Fibroblast of lung (primary cell): Measurements from ENCODE around the gene TRIM43B. TPM values are rescaled to one million over a fixed set of nuclear protein-coding genes. Genes with fewer than 3 reads are reported as not detected.
"Not testable (repeated sequence)": the region's sequence is repeated elsewhere in the genome, so short reads cannot be mapped to it uniquely, and the experiment has no call there.

Experiments
- DNase-seq, 2 donors: peaks; one replicate each; pipeline versions ENCODE4 v3.0.0 to v3.0.0-alpha.2; 2010; ENCODE audit warnings: low read depth in 2 of 2
- H2AFZ ChIP-seq: 2 replicates; pipeline ENCODE4 v1.5.1; 2012; ENCODE audit warnings: low read length, control low read depth, inconsistent platforms
- H3K27ac ChIP-seq: 2 replicates; pipeline ENCODE4 v1.5.1; 2011; ENCODE audit warnings: low read length, control low read depth; ENCODE audit not compliant: insufficient read depth
- H3K27me3 ChIP-seq: 2 replicates; pipeline ENCODE4 v1.5.1; 2011; ENCODE audit warnings: mild to moderate bottlenecking, low read length; ENCODE audit not compliant: control insufficient read depth, insufficient read depth
- H3K36me3 ChIP-seq: 2 replicates; pipeline ENCODE4 v1.5.1; 2011; ENCODE audit warnings: low read length; ENCODE audit not compliant: control insufficient read depth, insufficient read depth
- H3K4me1 ChIP-seq: 2 replicates; pipeline ENCODE4 v1.5.1; 2011; ENCODE audit warnings: low read length; ENCODE audit not compliant: control insufficient read depth, insufficient read depth; ENCODE audit errors: extremely low read depth
- H3K4me2 ChIP-seq: 2 replicates; pipeline ENCODE4 v1.5.1; 2011; ENCODE audit warnings: low read length, control low read depth; ENCODE audit not compliant: insufficient read depth; ENCODE audit errors: extremely low read depth
- H3K4me3 ChIP-seq, 4 experiments: fragments of 200-600 bp in 1 of 4; sonication (generic) in 1 of 4; replicated peaks in 1 of 4; 2 replicates each; pipeline ENCODE4 v1.5.1; 2011 to 2016; ENCODE audit warnings: low read length in 4 of 4, low read depth in 3 of 4, mild to moderate bottlenecking in 3 of 4, control low read depth in 2 of 4, inconsistent platforms in 1 of 4, mixed read lengths in 1 of 4; ENCODE audit not compliant: insufficient read depth in 1 of 4; ENCODE audit errors: control extremely low read depth in 1 of 4
- H3K79me2 ChIP-seq: 2 replicates; pipeline ENCODE4 v1.5.1; 2012; ENCODE audit warnings: mild to moderate bottlenecking, low read length, inconsistent platforms; ENCODE audit not compliant: control insufficient read depth, insufficient read depth
- H3K9ac ChIP-seq: 2 replicates; pipeline ENCODE4 v1.5.1; 2011; ENCODE audit warnings: mild to moderate bottlenecking, low read length, control low read depth; ENCODE audit not compliant: insufficient read depth
- H3K9me3 ChIP-seq: 2 replicates; pipeline ENCODE4 v1.5.1; 2012; ENCODE audit warnings: low read depth, low read length; ENCODE audit not compliant: control insufficient read depth, insufficient read depth
- H4K20me1 ChIP-seq: 2 replicates; pipeline ENCODE4 v1.5.1; 2011; ENCODE audit warnings: low read length; ENCODE audit not compliant: control insufficient read depth, insufficient read depth; ENCODE audit errors: extremely low read depth
- EZH2 ChIP-seq: IDR thresholded peaks from 2 replicates; pipeline ENCODE4 v1.5.1; 2012; ENCODE audit warnings: low read length, control low read depth, mild to moderate bottlenecking; ENCODE audit errors: missing control alignments
- polyA plus RNA-seq, 2 donors: library from polyadenylated mRNA; depleted of rRNA in 1 of 2; stranded (reverse) in 1 of 2; unstranded in 1 of 2; fragments of >200 nt; gene quantifications; 2 replicates each; pipeline ENCODE4 v1.2.1, GENCODE V29; 2011 to 2012; ENCODE audit warnings: missing spikeins in 1 of 2
- total RNA-seq: library from RNA; depleted of rRNA; stranded (reverse); fragments of >200 nt; gene quantifications from 2 replicates; pipeline ENCODE4 v1.2.1, GENCODE V29; 2014
- TF ChIP-seq, protein P1 (sequence below), 2 donors: IDR thresholded peaks in 1 of 2; conservative IDR thresholded peaks in 1 of 2; 1 replicate in 1 of 2; 2 replicates in 1 of 2; pipeline ENCODE4 v1.5.1; 2011 to 2012; ENCODE audit warnings: low read length in 2 of 2, control low read depth in 1 of 2, inconsistent platforms in 1 of 2, low read depth in 1 of 2, mild to moderate bottlenecking in 1 of 2

TRIM43B gene
- total and polyA plus RNA-seq, 2 donors (not counting 1 experiment from before 2014, with no cell fraction given), result not detected

DNA sequence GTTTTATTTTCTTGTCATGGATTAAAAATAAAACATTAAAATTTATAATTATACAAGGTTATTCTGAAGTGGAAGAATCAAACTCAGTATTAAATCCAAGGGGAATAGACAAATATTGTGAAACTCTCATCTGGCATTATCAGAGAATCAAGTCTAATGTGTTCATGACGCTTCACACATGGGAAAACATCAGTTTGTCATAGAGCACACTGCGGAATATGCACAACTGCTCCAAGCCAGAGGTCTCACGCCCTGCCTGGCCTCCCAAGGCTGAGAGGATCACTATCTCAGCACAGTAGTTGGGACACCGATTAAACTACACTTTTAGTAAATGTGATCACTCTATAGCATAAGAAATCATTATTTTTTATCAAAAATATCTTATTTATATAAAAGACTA is 20.7 kb upstream of the TRIM43B start:
- Histone ChIP-seq H3K9ac (no peak overlapping the region), H2AFZ (no peak overlapping the region), H3K9me3 (no peaks in the 10 kb centered on the region), H3K36me3 (no peaks in the 10 kb centered on the region), H3K79me2 (no peaks in the 10 kb centered on the region), H3K4me1 (no peaks in the 10 kb centered on the region), H4K20me1 (no peaks in the 10 kb centered on the region), H3K4me2 (no peak overlapping the region), H3K4me3 (no peak overlapping the region), H3K27ac (no peak overlapping the region), H3K27me3 (no peaks in the 10 kb centered on the region)
- TF ChIP-seq EZH2, result no peak
- TF ChIP-seq, protein P1, sequence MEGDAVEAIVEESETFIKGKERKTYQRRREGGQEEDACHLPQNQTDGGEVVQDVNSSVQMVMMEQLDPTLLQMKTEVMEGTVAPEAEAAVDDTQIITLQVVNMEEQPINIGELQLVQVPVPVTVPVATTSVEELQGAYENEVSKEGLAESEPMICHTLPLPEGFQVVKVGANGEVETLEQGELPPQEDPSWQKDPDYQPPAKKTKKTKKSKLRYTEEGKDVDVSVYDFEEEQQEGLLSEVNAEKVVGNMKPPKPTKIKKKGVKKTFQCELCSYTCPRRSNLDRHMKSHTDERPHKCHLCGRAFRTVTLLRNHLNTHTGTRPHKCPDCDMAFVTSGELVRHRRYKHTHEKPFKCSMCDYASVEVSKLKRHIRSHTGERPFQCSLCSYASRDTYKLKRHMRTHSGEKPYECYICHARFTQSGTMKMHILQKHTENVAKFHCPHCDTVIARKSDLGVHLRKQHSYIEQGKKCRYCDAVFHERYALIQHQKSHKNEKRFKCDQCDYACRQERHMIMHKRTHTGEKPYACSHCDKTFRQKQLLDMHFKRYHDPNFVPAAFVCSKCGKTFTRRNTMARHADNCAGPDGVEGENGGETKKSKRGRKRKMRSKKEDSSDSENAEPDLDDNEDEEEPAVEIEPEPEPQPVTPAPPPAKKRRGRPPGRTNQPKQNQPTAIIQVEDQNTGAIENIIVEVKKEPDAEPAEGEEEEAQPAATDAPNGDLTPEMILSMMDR (conservative IDR thresholded peaks at IDR 0.05 in 1 of 2, IDR thresholded peaks at IDR 0.05 in 1 of 2; ENCODE audit: low read depth in 1 of 2, low read length in 2 of 2), result no peak
- DNase-seq, result no peak

DNA sequence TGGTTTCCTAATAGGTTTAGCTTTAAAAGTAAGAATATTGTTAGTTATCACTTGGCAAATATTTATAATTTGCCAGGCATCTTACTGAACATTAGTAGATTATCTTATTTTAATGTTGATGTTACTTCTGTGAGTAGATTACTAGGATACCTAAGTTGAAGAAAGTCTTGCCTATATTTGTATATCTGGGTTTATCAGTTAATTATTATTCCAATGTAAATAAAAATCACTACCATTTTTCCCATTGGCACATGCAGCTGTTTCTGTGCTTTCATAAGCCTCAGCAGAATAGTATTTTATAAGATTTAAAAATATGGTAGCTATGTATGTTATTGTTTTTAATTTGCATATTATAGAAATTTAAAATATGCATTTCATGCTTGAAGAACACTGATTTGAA is 16.3 kb upstream of the TRIM43B start:
- no peak for DNase-seq
- H3K79me2 ChIP-seq, result no peaks in the 10 kb centered on the region
- no peak overlapping the region for H3K4me2 ChIP-seq
- H3K9me3 ChIP-seq, result no peaks in the 10 kb centered on the region
- H3K9ac ChIP-seq, result no peak overlapping the region
- H3K27me3 ChIP-seq, result no peaks in the 10 kb centered on the region
- no peaks in the 10 kb centered on the region for H3K36me3 ChIP-seq
- H2AFZ ChIP-seq, result no peak overlapping the region
- no peak overlapping the region for H3K27ac ChIP-seq
- no peaks in the 10 kb centered on the region for H3K4me1 ChIP-seq
- no peak for TF ChIP-seq EZH2
- TF ChIP-seq, protein P1 (conservative IDR thresholded peaks at IDR 0.05 in 1 of 2, IDR thresholded peaks at IDR 0.05 in 1 of 2; ENCODE audit: low read depth in 1 of 2, low read length in 2 of 2), result no peak
- H4K20me1 ChIP-seq, result no peaks in the 10 kb centered on the region
- H3K4me3 ChIP-seq, result no peak overlapping the region

DNA sequence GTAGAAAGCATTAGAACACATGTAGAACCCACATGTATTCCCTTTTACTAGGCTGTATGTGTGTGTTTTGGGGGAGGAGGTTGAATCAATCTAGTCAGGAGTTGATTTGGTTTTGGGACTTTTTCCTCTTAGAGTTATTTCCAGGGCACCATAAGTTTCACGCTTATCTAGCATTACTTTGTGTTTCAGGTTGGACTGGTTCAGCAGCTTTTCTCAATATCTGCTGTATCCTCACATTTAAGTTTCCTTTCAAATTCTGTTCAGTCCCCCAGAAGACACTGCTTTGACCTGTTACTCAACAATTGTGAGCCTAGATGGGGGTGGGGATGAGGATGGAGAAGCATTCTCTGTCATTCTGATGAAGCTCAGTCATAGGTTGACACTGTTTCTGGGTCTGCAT is 7.5 kb upstream of the TRIM43B start:
- H3K79me2 ChIP-seq, result not testable (repeated sequence)

DNA sequence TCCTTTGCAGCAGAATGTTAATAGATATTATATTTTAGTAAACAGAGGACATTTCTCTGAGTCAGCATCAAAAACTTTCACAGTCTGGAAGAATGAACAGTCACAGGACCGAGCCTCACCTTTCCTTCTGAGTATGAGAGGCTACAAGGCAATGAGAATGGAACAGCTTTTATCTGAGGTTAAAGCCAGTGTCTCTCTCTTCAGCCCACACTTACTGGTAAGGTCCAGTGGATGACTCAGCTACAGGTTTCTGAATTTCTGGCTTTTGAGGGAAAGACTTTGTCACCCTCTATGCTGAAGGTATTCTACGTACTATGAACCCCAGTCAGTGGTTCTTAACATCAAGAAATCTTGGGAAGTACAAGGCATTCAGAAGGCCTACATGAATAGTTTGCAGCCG is 9.5 kb downstream of the TRIM43B start:
- H3K4me3 ChIP-seq, H2AFZ ChIP-seq, H3K4me1 ChIP-seq, H3K9me3 ChIP-seq, H4K20me1 ChIP-seq, H3K79me2 ChIP-seq, H3K9ac ChIP-seq, H3K27me3 ChIP-seq, H3K4me2 ChIP-seq, H3K27ac ChIP-seq, H3K36me3 ChIP-seq, DNase-seq: not testable (repeated sequence)

More for the DNA sequence above, 7.5 kb upstream of the TRIM43B start:
- not testable (repeated sequence) for H3K36me3 ChIP-seq, H3K4me1 ChIP-seq, H3K4me3 ChIP-seq, H3K27me3 ChIP-seq, H3K9me3 ChIP-seq, H3K9ac ChIP-seq, H2AFZ ChIP-seq, H3K27ac ChIP-seq, H4K20me1 ChIP-seq, H3K4me2 ChIP-seq, DNase-seq

DNA sequence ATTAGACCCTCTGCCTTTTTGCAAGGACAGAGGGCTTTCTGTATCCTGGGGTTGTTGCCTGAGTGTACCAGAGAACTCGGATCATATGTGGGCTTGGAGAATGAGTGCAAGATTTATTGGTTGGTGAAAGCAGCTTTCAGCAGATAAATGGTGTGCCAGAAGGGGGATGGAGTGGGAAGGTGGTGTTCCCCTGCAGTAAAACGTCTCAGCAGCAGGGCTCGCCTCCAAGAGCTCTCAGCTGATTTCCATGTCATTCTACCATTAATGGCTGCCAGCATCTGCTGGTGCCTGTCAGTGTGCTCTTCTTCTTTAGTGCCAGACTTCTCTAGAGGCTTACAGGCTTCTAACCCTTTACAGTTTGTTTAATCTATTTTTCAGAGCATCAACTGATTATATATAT is 16.6 kb downstream of the TRIM43B start:
- not testable (repeated sequence) for H2AFZ ChIP-seq, H3K79me2 ChIP-seq, DNase-seq

More for the DNA sequence above, 16.6 kb downstream of the TRIM43B start:
- H3K9me3 ChIP-seq, H3K4me3 ChIP-seq, H3K9ac ChIP-seq, H4K20me1 ChIP-seq, H3K4me1 ChIP-seq, H3K36me3 ChIP-seq, H3K27ac ChIP-seq, H3K27me3 ChIP-seq, H3K4me2 ChIP-seq: not testable (repeated sequence)
